DMS 273 (cell line): ENCODE measurements around the gene FSTL3.

Source experiments
- DNase-seq: peaks from one replicate; lab custom pipeline; 2025; ENCODE audit not compliant: unreplicated experiment; lab: John Stamatoyannopoulos, UW

FSTL3 gene

GRCh38 chr19:644789-645188, 31.4 kb upstream of the FSTL3 start:
- DNase-seq: no peak

- no peak for DNase-seq
Measured at GRCh38 chr19:645912-646778, 30.0 kb upstream of the FSTL3 start.

GRCh38 chr19:646779-647565, 29.2 kb upstream of the FSTL3 start:
- DNase-seq: no peak

GRCh38 chr19:647566-648284, 28.5 kb upstream of the FSTL3 start:
- DNase-seq: no peak

DNA sequence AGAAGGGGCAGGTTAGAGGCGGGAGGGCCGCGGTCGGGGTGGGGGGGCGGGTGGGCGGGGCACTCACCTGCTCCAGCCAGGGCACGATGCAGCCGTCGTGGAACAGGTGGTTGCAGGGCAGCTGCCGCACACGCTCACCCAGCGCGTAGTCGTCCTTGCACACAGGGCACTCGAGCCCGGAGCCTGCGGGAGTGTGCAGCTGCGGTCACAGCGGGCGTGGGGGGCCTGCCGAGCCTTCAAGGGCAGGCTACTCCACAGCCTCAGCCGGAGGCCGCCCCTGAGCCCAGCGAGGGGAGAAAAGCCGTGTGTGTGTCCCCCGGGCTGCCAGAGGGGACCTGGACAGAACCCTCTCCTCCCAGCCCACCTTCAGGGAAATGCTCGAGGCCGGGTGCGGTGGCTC, 27.9 kb upstream of the FSTL3 start:
- DNase-seq: no peak

- no peak for DNase-seq
Measured at GRCh38 chr19:648904-649801, 27.0 kb upstream of the FSTL3 start.

GRCh38 chr19:650121-650520, 26.1 kb upstream of the FSTL3 start:
- DNase-seq: no peak

- no peak for DNase-seq
Measured at GRCh38 chr19:651114-651818, 24.9 kb upstream of the FSTL3 start.

DNA sequence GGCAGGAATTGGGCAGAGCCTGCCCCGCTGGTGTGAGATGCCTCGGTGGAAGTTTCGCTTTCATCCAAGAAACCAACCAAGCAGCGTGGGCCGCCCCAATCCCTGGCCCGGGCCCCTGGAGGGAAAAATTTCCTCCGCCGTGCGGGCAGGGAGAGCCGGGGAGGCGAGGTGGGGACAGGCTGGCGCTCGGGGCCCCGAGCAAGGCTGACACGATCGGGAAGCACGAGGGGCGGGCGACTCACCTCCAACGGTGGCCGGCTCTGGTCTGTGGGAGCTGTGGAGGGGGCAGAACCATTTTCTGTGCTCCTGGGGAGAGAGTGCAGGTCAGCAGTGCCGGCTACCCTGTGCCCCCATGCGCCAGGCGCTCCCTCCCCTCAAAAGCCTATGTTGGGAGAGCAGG, 24.2 kb upstream of the FSTL3 start:
- no peak for DNase-seq

DNA sequence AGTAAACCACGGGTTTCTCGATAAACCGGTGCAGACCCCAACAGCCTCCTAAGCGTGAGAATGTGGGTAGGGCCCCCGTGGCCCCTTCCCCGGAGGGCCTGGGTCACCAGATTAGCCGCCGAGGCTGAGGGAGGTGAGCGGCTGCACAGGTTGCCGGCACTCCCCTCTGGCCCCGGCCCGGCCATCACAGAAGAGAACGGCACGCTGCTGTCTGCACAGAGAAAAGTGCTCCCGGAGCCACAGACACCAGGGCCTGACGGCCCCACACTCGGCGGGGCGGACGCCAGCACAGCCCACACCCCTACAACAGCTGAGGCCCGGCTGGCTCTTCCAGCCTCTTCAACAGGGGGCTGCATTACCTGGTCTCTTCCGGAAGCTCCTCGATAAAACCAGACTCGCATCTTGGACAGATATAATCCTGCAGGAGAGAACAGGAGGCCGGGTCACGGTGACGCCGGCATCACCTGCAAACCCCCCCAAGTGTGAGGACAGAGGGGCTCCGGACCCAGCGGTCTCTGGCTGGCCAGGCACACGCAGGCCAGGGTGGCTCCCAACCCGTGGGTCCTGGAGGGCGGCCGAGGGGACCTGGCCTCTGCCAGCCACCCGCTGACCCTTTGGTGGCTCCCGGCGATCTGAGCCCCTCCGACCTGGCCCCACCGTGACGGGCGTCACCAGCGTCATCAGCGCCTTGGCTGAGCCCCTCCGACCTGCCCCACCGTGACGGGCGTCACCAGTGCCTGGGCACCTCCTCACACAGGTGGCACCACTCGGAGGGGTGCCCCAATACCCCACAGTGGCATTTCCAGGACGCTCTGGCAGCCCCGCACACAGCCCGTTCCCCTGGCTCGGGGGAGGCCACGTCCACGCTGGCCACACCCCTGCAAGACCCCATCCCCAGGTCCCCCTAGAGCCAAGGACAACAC, 23.5 kb upstream of the FSTL3 start:
- DNase-seq: no peak

GRCh38 chr19:653425-653824, 22.8 kb upstream of the FSTL3 start:
- no peak for DNase-seq

- no peak for DNase-seq
Measured at GRCh38 chr19:655691-656090, 20.5 kb upstream of the FSTL3 start.

DNA sequence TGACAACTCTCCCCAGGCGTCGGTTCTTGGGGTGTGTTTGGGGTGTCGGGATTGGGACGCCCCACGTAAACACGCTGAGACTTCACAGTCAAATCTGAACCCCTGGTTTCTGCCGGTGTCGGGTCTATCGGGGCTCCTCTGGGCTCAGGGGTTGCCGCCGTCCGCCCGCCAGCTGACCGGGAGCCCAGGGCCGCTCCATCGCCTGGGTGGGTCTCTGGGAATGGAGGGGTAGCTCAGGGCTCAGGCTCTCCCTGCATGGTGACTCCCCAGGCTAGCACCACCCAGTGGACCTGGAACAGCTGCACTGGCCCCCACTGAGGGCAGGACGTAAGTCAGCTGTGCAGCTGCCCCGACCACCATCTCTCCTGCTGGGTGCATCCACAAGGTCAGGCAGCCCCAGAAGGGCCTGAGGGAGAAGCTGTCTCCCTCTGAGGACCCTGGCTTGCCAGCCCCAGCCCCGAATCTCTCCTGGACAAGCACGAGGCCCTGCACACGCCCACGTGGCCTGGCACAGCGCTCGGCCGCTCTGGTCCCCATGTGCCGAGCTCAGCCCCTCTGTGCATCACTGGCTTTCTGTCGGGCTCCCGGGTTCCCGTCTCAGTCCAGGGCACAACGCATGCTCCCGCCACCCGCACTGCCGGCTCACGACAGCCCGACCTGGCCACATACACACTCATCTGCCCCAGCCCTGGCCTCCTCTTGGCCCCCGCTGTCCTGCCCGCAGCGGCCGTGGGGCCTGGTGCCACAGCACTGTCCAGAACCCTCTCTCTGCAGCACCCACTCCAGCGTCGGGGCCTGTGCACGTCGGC, 19.2 kb upstream of the FSTL3 start:
- no peak for DNase-seq

GRCh38 chr19:657611-658010, 18.6 kb upstream of the FSTL3 start:
- DNase-seq: no peak

GRCh38 chr19:658059-658839, 17.9 kb upstream of the FSTL3 start:
- no peak for DNase-seq

GRCh38 chr19:658916-659839, 17.0 kb upstream of the FSTL3 start:
- no peak for DNase-seq
